Inflammatory macrophage treated with lipopolysaccharide for 1 hour (primary cell): Measurements from ENCODE around the gene TMEM63C.

Experiments
- DNase-seq, 2 donors: peaks; one replicate each; pipeline ENCODE4 v3.0.0-alpha.2; 2020 to 2022

TMEM63C gene

GRCh38 chr14:77225254-77225653, 43.7 kb downstream of the TMEM63C start:
- DNase-seq, result no peak

- no peak for DNase-seq
Observed at GRCh38 chr14:77225892-77226557, 44.4 kb downstream of the TMEM63C start.

GRCh38 chr14:77228056-77228455, 46.5 kb downstream of the TMEM63C start:
- DNase-seq, result no peak

GRCh38 chr14:77230914-77231313, 49.3 kb downstream of the TMEM63C start:
- DNase-seq, result no peak

- DNase-seq, result no peak
Observed at GRCh38 chr14:77231721-77232120, 50.1 kb downstream of the TMEM63C start.

- DNase-seq, result no peak
Observed at GRCh38 chr14:77236814-77237213, 55.2 kb downstream of the TMEM63C start.

GRCh38 chr14:77238356-77238755, 56.8 kb downstream of the TMEM63C start:
- DNase-seq, result no peak

GRCh38 chr14:77238996-77239395, 57.4 kb downstream of the TMEM63C start:
- no peak for DNase-seq

- no peak for DNase-seq
Observed at GRCh38 chr14:77239412-77239811, 57.8 kb downstream of the TMEM63C start.

GRCh38 chr14:77240336-77240915, 58.8 kb downstream of the TMEM63C start:
- no peak for DNase-seq

- DNase-seq, result no peak
Observed at GRCh38 chr14:77241955-77242354, 60.4 kb downstream of the TMEM63C start.

- no peak for DNase-seq
Observed at GRCh38 chr14:77242752-77243151, 61.2 kb downstream of the TMEM63C start.

- peak; percentile 9 to 42 for DNase-seq
Observed at GRCh38 chr14:77243853-77244252, 62.3 kb downstream of the TMEM63C start.

GRCh38 chr14:77245820-77246219, 64.2 kb downstream of the TMEM63C start:
- DNase-seq, result no peak

- DNase-seq, result no peak
Observed at GRCh38 chr14:77246784-77247183, 65.2 kb downstream of the TMEM63C start.

- DNase-seq, result no peak
Observed at GRCh38 chr14:77248666-77249065, 67.1 kb downstream of the TMEM63C start.

- no peak for DNase-seq
Observed at GRCh38 chr14:77249286-77249685, 67.7 kb downstream of the TMEM63C start.

GRCh38 chr14:77250927-77251326, 69.3 kb downstream of the TMEM63C start:
- no peak for DNase-seq

- DNase-seq, result no peak
Observed at GRCh38 chr14:77251870-77252269, 70.3 kb downstream of the TMEM63C start.

- no peak for DNase-seq
Observed at GRCh38 chr14:77253333-77254190, 72.0 kb downstream of the TMEM63C start.

GRCh38 chr14:77256694-77257093, 75.1 kb downstream of the TMEM63C start:
- DNase-seq, result no peak

GRCh38 chr14:77257700-77258099, 76.1 kb downstream of the TMEM63C start:
- no peak for DNase-seq

GRCh38 chr14:77258566-77258965, 77.0 kb downstream of the TMEM63C start:
- DNase-seq, result peak; percentile 9 to 13
